HCT116 (cell line): Measurements from ENCODE around the gene TMEM238L. TPM values are rescaled to one million over a fixed set of nuclear protein-coding genes. Genes with fewer than 3 reads are reported as not detected.

Experiments
- ATAC-seq: fragments of 200-7000 bp; cut with Tn5 transposase; 2 replicates; pipeline ENCODE4 v1.9.1; 2020; ENCODE audit warnings: mild to moderate bottlenecking, moderate library complexity
- BruUV-seq: library from RNA; stranded (reverse); fragments of 400-500 nt; replicated peaks from 2 replicates; lab custom pipeline; 2021; lab: Mats Ljungman, UMichigan
- CTCF ChIA-PET: fragments of 300-600 bp; sonication (Branson Sonifier 250); formaldehyde crosslinking; loops from one replicate; lab custom pipeline; 2021; ENCODE audit warnings: antibody characterized with exemption; lab: Charles Lee
- POLR2A ChIA-PET: fragments of 300-600, 350-600 bp; sonication (Branson Sonifier 250); formaldehyde crosslinking; loops from one replicate; lab custom pipeline; 2021; ENCODE audit warnings: antibody characterized with exemption; lab: Charles Lee
- RAD21 ChIA-PET, 2 experiments: fragments of 300-600 bp; sonication (Branson Sonifier 250); formaldehyde crosslinking; loops; one replicate each; lab custom pipeline; 2023; ENCODE audit warnings: low total read pairs in 2 of 2; ENCODE audit not compliant: uncharacterized antibody in 2 of 2, unreplicated experiment in 2 of 2, low non-redundant PET in 1 of 2; lab: Charles Lee
- DNase-seq: peaks from one replicate; pipeline ENCODE4 v3.0.0-alpha.2; 2010; ENCODE audit warnings: low read depth, low spot score
- H2AFZ ChIP-seq: fragments of 200-600 bp; shearing (Covaris generic), sonication (generic); 2 replicates; pipeline ENCODE4 v1.6.1; 2017; ENCODE audit warnings: low read depth, mixed run types, mixed read lengths, antibody characterized with exemption, low read length; ENCODE audit not compliant: poor library complexity, severe bottlenecking
- H3K27ac ChIP-seq: 2 replicates; pipeline ENCODE4 v1.5.1; 2012; ENCODE audit warnings: low read depth, low read length
- H3K27me3 ChIP-seq: fragments of 200-600 bp; sonication (generic); 2 replicates; pipeline ENCODE4 v1.6.1; 2016; ENCODE audit warnings: mixed run types, low read length, mixed read lengths; ENCODE audit not compliant: insufficient read depth
- H3K36me3 ChIP-seq, 2 experiments: fragments of 200-500 bp in 1 of 2; fragments of 200-600 bp in 1 of 2; sonication (Bioruptor generic) in 1 of 2; sonication (generic) in 1 of 2; 2 replicates each; pipeline versions ENCODE4 v1.5.1 to v1.6.1; 2014 to 2016; ENCODE audit warnings: low read length in 2 of 2, inconsistent platforms in 1 of 2, mixed read lengths in 1 of 2, mixed run types in 1 of 2; ENCODE audit not compliant: insufficient read depth in 2 of 2, control insufficient read depth in 1 of 2
- H3K4me1 ChIP-seq, 2 experiments: fragments of 200-600 bp in 1 of 2; sonication (generic) in 1 of 2; 2 replicates each; pipeline versions ENCODE4 v1.5.1 to v1.6.1; 2012 to 2017; ENCODE audit warnings: low read length in 2 of 2, inconsistent platforms in 1 of 2, mild to moderate bottlenecking in 1 of 2, mixed read lengths in 1 of 2, mixed run types in 1 of 2, moderate library complexity in 1 of 2; ENCODE audit not compliant: insufficient read depth in 2 of 2, control insufficient read depth in 1 of 2
- H3K4me2 ChIP-seq: fragments of 200-600 bp; sonication (generic); 2 replicates; pipeline ENCODE4 v1.6.1; 2017; ENCODE audit warnings: mixed run types, low read length, mixed read lengths
- H3K4me3 ChIP-seq, 2 experiments: fragments of 200-600 bp in 1 of 2; sonication (generic) in 1 of 2; replicated peaks in 1 of 2; 2 replicates each; pipeline ENCODE4 v1.5.1; 2011 to 2016; ENCODE audit warnings: low read length in 2 of 2, control low read depth in 1 of 2, low read depth in 1 of 2, mild to moderate bottlenecking in 1 of 2, mixed read lengths in 1 of 2, mixed run types in 1 of 2
- H3K79me2 ChIP-seq: fragments of 200-600 bp; sonication (generic); 2 replicates; pipeline ENCODE4 v1.6.1; 2017; ENCODE audit warnings: mild to moderate bottlenecking, mixed run types, low read length, moderate library complexity, mixed read lengths; ENCODE audit not compliant: insufficient read depth
- H3K9ac ChIP-seq: fragments of 200-600 bp; sonication (generic); 2 replicates; pipeline ENCODE4 v1.6.1; 2016; ENCODE audit warnings: low read length, mixed read lengths
- H3K9me2 ChIP-seq: fragments of 200-600 bp; sonication (generic), shearing (Covaris generic); 2 replicates; pipeline ENCODE4 v1.6.1; 2017; ENCODE audit warnings: mixed run types, mild to moderate bottlenecking, moderate library complexity; ENCODE audit not compliant: insufficient read depth
- H3K9me3 ChIP-seq, 2 experiments: fragments of 200-500 bp in 1 of 2; fragments of 200-600 bp in 1 of 2; sonication (Bioruptor generic) in 1 of 2; sonication (generic) in 1 of 2; 2 replicates each; pipeline ENCODE4 v1.6.1; 2014 to 2017; ENCODE audit warnings: low read length in 2 of 2, mixed read lengths in 2 of 2, inconsistent platforms in 1 of 2, low read depth in 1 of 2, mild to moderate bottlenecking in 1 of 2, mixed run types in 1 of 2, moderate library complexity in 1 of 2; ENCODE audit not compliant: control insufficient read depth in 1 of 2, insufficient read depth in 1 of 2
- H4K20me1 ChIP-seq: fragments of 200-600 bp; sonication (generic), shearing (Covaris generic); 2 replicates; pipeline ENCODE4 v1.6.1; 2017; ENCODE audit warnings: mixed run types, mild to moderate bottlenecking, moderate library complexity; ENCODE audit not compliant: insufficient read depth
- ELF1 ChIP-seq: IDR thresholded peaks from 2 replicates; pipeline ENCODE4 v1.6.1; 2012; ENCODE audit warnings: low read depth, borderline replicate concordance
- FOSL1 ChIP-seq: IDR thresholded peaks from 2 replicates; pipeline ENCODE4 v1.6.1; 2012; ENCODE audit warnings: low read depth
- JUND ChIP-seq: IDR thresholded peaks from 2 replicates; pipeline ENCODE4 v1.6.1; 2012
- SP1 ChIP-seq: IDR thresholded peaks from 2 replicates; pipeline ENCODE4 v1.6.1; 2012; ENCODE audit warnings: low read depth
- ZFX ChIP-seq: fragments of 450-650 bp; IDR thresholded peaks from 2 replicates; pipeline ENCODE4 v1.6.1; 2017
- intact Hi-C: fragments of 100-400 bp; cut with micrococcal nuclease; formaldehyde crosslinking; loops from 2 replicates; pipeline ENCODE4 v1.10.0; 2022
- total RNA-seq: library from RNA; stranded (reverse); gene quantifications from one replicate; pipeline ENCODE4 v1.2.1, GENCODE V29; 2021; ENCODE audit not compliant: unreplicated experiment

The TMEM238L gene
- total RNA-seq, 1 experiment from 2014 or later = not detected

DNA sequence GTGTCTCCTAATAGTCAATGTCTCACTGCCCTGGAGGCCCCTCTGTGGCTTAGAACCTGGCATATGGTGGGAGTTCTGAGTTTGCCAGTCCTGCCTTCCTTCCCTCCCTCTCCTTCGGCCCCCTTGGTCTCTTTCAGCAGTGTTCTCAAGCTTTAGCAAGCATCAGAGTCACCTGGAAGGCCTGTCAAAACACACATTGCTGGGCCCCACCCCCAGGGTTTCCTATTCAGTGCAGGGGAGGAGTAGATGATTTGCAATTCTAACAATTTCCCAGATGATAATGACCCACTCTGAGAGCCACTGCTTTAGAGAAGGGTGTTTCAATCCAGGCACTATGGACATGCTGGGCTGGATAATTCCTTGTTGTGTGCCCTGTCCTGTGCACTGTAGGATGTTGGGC lies 47.7 kb downstream of the TMEM238L start:
- no peaks in the 10 kb centered on the region for H3K79me2 ChIP-seq
- no peak overlapping the region for H3K4me3 ChIP-seq
- no peak overlapping the region for H3K27ac ChIP-seq
- ChIA-PET POLR2A (no interaction called here), RAD21 (no interaction called here), CTCF (no interaction called here)
- H2AFZ ChIP-seq = no peak overlapping the region
- H3K27me3 ChIP-seq = no peaks in the 10 kb centered on the region
- BruUV-seq = no TSS peak
- H3K9me2 ChIP-seq = no peaks in the 10 kb centered on the region
- ATAC-seq (no peak), DNase-seq (no peak)
- no peaks in the 10 kb centered on the region for H4K20me1 ChIP-seq
- H3K36me3 ChIP-seq = no peaks in the 10 kb centered on the region
- H3K4me2 ChIP-seq = no peak overlapping the region
- TF ChIP-seq ZFX = no peak
- TF ChIP-seq ELF1 = no peak
- no peak for TF ChIP-seq JUND
- intact Hi-C loops = no loop called here
- no peaks in the 10 kb centered on the region for H3K4me1 ChIP-seq
- no peak overlapping the region for H3K9ac ChIP-seq
- H3K9me3 ChIP-seq = no peaks in the 10 kb centered on the region

DNA sequence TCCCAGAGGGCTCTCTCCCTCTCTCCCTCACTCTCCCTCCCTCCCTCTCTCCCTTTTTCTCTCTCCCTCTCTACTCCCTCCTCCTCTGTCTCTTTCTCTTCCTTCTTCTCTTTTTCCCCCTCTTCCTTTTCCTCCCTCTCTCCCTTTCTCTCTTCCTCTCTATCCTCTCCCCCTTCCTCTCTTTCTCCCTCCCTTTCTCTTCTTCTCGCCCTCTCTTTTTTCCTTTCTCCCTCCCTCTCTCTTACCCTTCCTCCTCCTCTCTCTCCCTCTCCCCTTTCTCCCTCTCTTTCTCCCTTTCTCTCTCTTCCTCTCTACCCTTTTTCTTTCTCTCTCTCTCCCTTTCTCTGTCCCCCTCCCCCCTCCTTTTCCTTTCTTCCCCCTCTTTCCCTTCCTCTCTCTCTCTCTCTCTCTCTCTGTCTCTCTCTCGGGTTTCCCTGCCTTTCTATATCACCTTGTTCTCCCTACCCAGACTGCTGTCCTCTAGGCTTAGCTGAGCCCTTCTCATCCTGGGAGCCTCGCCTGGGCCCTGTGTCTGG lies 48.2 kb downstream of the TMEM238L start:
- H3K27me3 ChIP-seq = no peaks in the 10 kb centered on the region
- H4K20me1 ChIP-seq = no peaks in the 10 kb centered on the region
- no peaks in the 10 kb centered on the region for H3K4me1 ChIP-seq
- H3K36me3 ChIP-seq = no peaks in the 10 kb centered on the region
- H3K79me2 ChIP-seq = no peaks in the 10 kb centered on the region
- TF ChIP-seq FOSL1 (no peak), SP1 (no peak)
- ATAC-seq (no peak), DNase-seq (no peak)
- no peak overlapping the region for H3K4me3 ChIP-seq
- H3K9ac ChIP-seq = no peak overlapping the region
- ChIA-PET RAD21 (no interaction called here), CTCF (no interaction called here), POLR2A (no interaction called here)
- H3K27ac ChIP-seq = no peak overlapping the region
- H3K4me2 ChIP-seq = no peak overlapping the region
- intact Hi-C loops = no loop called here
- H3K9me2 ChIP-seq = no peaks in the 10 kb centered on the region
- no TSS peak for BruUV-seq
- H3K9me3 ChIP-seq = no peaks in the 10 kb centered on the region
- no peak overlapping the region for H2AFZ ChIP-seq
